HEK293 (cell line): Measurements from ENCODE around the gene NSMCE1.

Experiments used
- CTCF ChIA-PET: fragments of 350-600 bp; formaldehyde crosslinking; extraction: SDS; loops from one replicate; lab custom pipeline; 2021; ENCODE audit warnings: antibody characterized with exemption; lab: Yijun Ruan, JAX
- POLR2A ChIA-PET: fragments of 300-600 bp; formaldehyde crosslinking; extraction: SDS; loops from one replicate; lab custom pipeline; 2020; ENCODE audit warnings: antibody characterized with exemption, inconsistent platforms; lab: Yijun Ruan, JAX
- H3K27ac ChIP-seq: fragments of 200-500 bp; sonication (Bioruptor generic); 2 replicates; pipeline ENCODE4 v1.5.1; 2014; ENCODE audit warnings: low read depth, low read length, control low read depth, inconsistent platforms; ENCODE audit errors: extremely low read depth
- H3K36me3 ChIP-seq, 2 experiments: fragments of 200-500 bp in 1 of 2; sonication (Bioruptor generic) in 1 of 2; 1 replicate in 1 of 2; 2 replicates in 1 of 2; pipeline ENCODE4 v1.5.1; 2014 to 2017; ENCODE audit warnings: inconsistent platforms in 2 of 2, low read length in 2 of 2; ENCODE audit not compliant: control insufficient read depth in 2 of 2, insufficient read depth in 1 of 2
- H3K4me1 ChIP-seq: fragments of 200-500 bp; sonication (Bioruptor generic); 2 replicates; pipeline ENCODE4 v1.5.1; 2014; ENCODE audit warnings: mild to moderate bottlenecking, low read length, inconsistent platforms; ENCODE audit not compliant: control insufficient read depth, insufficient read depth
- H3K4me3 ChIP-seq: 2 replicates; pipeline ENCODE4 v1.5.1; 2011; ENCODE audit warnings: low read depth, mild to moderate bottlenecking, control low read depth, low read length, moderate library complexity
- H3K9me3 ChIP-seq: fragments of 200-500 bp; sonication (Bioruptor generic); 2 replicates; pipeline ENCODE4 v1.5.1; 2014; ENCODE audit warnings: low read depth, low read length, inconsistent platforms; ENCODE audit not compliant: control insufficient read depth, insufficient read depth
- FEZF1 ChIP-seq: fragments of 450-650 bp; formaldehyde crosslinking; IDR thresholded peaks from 2 replicates; pipeline ENCODE4 v1.5.1; 2016; ENCODE audit warnings: missing biosample characterization, missing genetic modification characterization
- GLI2 ChIP-seq: fragments of 450-650 bp; formaldehyde crosslinking; IDR thresholded peaks from 2 replicates; pipeline ENCODE4; 2017; ENCODE audit warnings: missing biosample characterization, missing genetic modification characterization, low read depth, borderline replicate concordance
- HOXA7 ChIP-seq: sonication (generic); formaldehyde crosslinking; IDR thresholded peaks from 2 replicates; pipeline ENCODE4 v1.8.1; 2022; ENCODE audit warnings: missing genetic modification reagents, borderline replicate concordance
- KLF1 ChIP-seq: fragments of 450-650 bp; formaldehyde crosslinking; IDR thresholded peaks from 2 replicates; pipeline ENCODE4 v1.5.1; 2016; ENCODE audit warnings: missing biosample characterization, missing genetic modification characterization
- KLF10 ChIP-seq: fragments of 450-650 bp; IDR thresholded peaks from 2 replicates; pipeline ENCODE4 v1.5.1; 2018; ENCODE audit warnings: missing biosample characterization, mild to moderate bottlenecking, missing genetic modification characterization
- TRIM28 ChIP-seq: IDR thresholded peaks from 2 replicates; pipeline ENCODE4 v1.6.1; 2011; ENCODE audit warnings: low read length, control low read depth, borderline replicate concordance
- ZFHX2 ChIP-seq: fragments of 450-650 bp; formaldehyde crosslinking; conservative IDR thresholded peaks from 2 replicates; pipeline ENCODE4 v1.5.1; 2016; ENCODE audit warnings: missing biosample characterization, missing genetic modification characterization
- ZIC2 ChIP-seq: fragments of 450-650 bp; formaldehyde crosslinking; IDR thresholded peaks from 2 replicates; pipeline ENCODE4 v1.5.1; 2016; ENCODE audit warnings: missing biosample characterization, missing genetic modification characterization
- ZNF19 ChIP-seq: fragments of 450-650 bp; formaldehyde crosslinking; IDR thresholded peaks from 2 replicates; pipeline ENCODE4; 2016; ENCODE audit warnings: missing biosample characterization, missing genetic modification characterization, low read depth
- ZNF2 ChIP-seq: fragments of 450-650 bp; formaldehyde crosslinking; IDR thresholded peaks from 2 replicates; pipeline ENCODE4 v1.5.1; 2016; ENCODE audit warnings: missing biosample characterization, missing genetic modification characterization
- ZNF280C ChIP-seq: fragments of 450-650 bp; formaldehyde crosslinking; IDR thresholded peaks from 2 replicates; pipeline ENCODE4 v1.5.1; 2016; ENCODE audit warnings: missing biosample characterization, missing genetic modification characterization
- ZNF350 ChIP-seq: fragments of 450-650 bp; formaldehyde crosslinking; IDR thresholded peaks from 2 replicates; pipeline ENCODE4 v1.5.0; 2017; ENCODE audit warnings: missing biosample characterization, mild to moderate bottlenecking, missing genetic modification characterization
- ZNF391 ChIP-seq: fragments of 450-650 bp; formaldehyde crosslinking; IDR thresholded peaks from 2 replicates; pipeline ENCODE4 v1.5.1; 2016; ENCODE audit warnings: low read depth, missing biosample characterization, missing genetic modification characterization, borderline replicate concordance
- ZNF48 ChIP-seq: fragments of 450-650 bp; formaldehyde crosslinking; IDR thresholded peaks from 2 replicates; pipeline ENCODE4 v1.5.1; 2016; ENCODE audit warnings: missing biosample characterization, missing genetic modification characterization
- ZNF513 ChIP-seq: fragments of 450-650 bp; IDR thresholded peaks from 2 replicates; pipeline ENCODE4 v1.5.1; 2018; ENCODE audit warnings: missing biosample characterization, missing genetic modification characterization
- ZNF529 ChIP-seq: fragments of 450-650 bp; formaldehyde crosslinking; IDR thresholded peaks from 2 replicates; pipeline ENCODE4 v1.5.1; 2017; ENCODE audit warnings: missing genetic modification characterization, missing biosample characterization; ENCODE audit not compliant: insufficient replicate concordance
- ZNF792 ChIP-seq: fragments of 450-650 bp; formaldehyde crosslinking; IDR thresholded peaks from 2 replicates; pipeline ENCODE4 v1.5.1; 2016; ENCODE audit warnings: missing biosample characterization, missing genetic modification characterization
- ZNF830 ChIP-seq: fragments of 450-650 bp; IDR thresholded peaks from 2 replicates; pipeline ENCODE4 v1.5.0; 2018; ENCODE audit warnings: missing biosample characterization, missing genetic modification characterization, low read depth, mild to moderate bottlenecking, moderate library complexity
- ZNF843 ChIP-seq: fragments of 450-650 bp; formaldehyde crosslinking; IDR thresholded peaks from 2 replicates; pipeline ENCODE4 v1.5.1; 2016; ENCODE audit warnings: missing biosample characterization, missing genetic modification characterization
- ZSCAN16 ChIP-seq: fragments of 450-650 bp; formaldehyde crosslinking; IDR thresholded peaks from 2 replicates; pipeline ENCODE4 v1.5.1; 2016; ENCODE audit warnings: missing biosample characterization, missing genetic modification characterization
- TF ChIP-seq, protein P1 (sequence below): fragments of 450-650 bp; formaldehyde crosslinking; IDR thresholded peaks from 2 replicates; pipeline ENCODE4 v1.5.1; 2017; ENCODE audit warnings: missing biosample characterization, mild to moderate bottlenecking, missing genetic modification characterization, moderate library complexity
- TF ChIP-seq, protein P2 (sequence below): fragments of 450-650 bp; formaldehyde crosslinking; IDR thresholded peaks from 2 replicates; pipeline ENCODE4 v1.5.1; 2016; ENCODE audit warnings: missing biosample characterization, missing genetic modification characterization, low read depth

The NSMCE1 gene

GRCh38 chr16:27195941-27196595 lies 72.5 kb downstream of the NSMCE1 start:
- Histone ChIP-seq H3K36me3 (no peaks in the 10 kb centered on the region), H3K27ac (no peak overlapping the region), H3K4me1 (no peaks in the 10 kb centered on the region)
- TF ChIP-seq ZNF843 (tag by site-specific recombination): no peak
- TF ChIP-seq KLF10 (tag by site-specific recombination): no peak
- TF ChIP-seq ZSCAN16 (tag by site-specific recombination): no peak
- TF ChIP-seq ZNF280C: no peak
- TF ChIP-seq, all 188 proteins: peak for 0
- CTCF ChIA-PET: no interaction called here
- POLR2A ChIA-PET: interaction anchor here (0.6 kb wide), 1 partner anchor 10 kb away, joined by 3 read pairs; no protein-coding TSS in a partner anchor
- H3K4me3 ChIP-seq: no peak overlapping the region
- H3K9me3 ChIP-seq: no peaks in the 10 kb centered on the region

DNA sequence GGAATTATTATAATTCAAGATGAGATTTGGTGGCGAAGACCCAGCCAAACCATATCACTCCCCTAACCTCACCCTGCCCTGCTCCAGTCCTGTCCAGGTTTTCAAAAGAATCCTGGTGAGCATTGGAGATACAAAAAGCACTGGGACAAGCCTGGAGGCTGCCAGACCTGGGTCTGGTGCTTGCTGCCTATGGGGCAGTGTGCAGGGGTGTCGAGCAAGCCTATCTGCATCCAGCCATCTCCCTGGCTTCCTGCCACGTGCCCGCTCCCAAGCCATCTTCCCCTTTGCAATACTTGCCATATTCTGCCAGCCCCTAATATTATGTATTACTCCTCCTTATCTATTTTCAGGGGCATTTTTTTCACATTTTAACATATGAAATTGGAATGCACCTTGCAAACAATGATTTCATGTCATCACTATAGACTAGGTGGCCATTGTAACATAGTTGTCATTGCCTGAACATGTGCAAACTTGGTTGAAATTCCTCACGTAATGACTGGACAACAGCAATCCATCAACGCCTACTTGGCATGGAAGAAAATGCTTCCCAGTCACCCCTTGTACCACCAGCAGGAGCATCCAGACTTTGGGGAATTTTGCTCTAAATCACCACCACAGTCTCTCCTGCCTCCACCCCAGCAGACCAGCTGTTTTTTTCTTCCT lies 73.4 kb downstream of the NSMCE1 start:
- Histone ChIP-seq H3K4me1 (no peaks in the 10 kb centered on the region), H3K4me3 (no peak overlapping the region), H3K36me3 (no peaks in the 10 kb centered on the region), H3K9me3 (no peaks in the 10 kb centered on the region), H3K27ac (no peak overlapping the region)
- ChIA-PET POLR2A (no interaction called here), CTCF (interaction anchor here (2.2 kb wide), 1 partner anchor 173 kb away, joined by 6 read pairs; no protein-coding TSS in a partner anchor)
- TF ChIP-seq, protein P1, sequence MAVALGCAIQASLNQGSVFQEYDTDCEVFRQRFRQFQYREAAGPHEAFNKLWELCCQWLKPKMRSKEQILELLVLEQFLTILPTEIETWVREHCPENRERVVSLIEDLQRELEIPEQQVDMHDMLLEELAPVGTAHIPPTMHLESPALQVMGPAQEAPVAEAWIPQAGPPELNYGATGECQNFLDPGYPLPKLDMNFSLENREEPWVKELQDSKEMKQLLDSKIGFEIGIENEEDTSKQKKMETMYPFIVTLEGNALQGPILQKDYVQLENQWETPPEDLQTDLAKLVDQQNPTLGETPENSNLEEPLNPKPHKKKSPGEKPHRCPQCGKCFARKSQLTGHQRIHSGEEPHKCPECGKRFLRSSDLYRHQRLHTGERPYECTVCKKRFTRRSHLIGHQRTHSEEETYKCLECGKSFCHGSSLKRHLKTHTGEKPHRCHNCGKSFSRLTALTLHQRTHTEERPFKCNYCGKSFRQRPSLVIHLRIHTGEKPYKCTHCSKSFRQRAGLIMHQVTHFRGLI (tag by site-specific recombination): no peak
- TF ChIP-seq ZNF391 (tag by site-specific recombination) (no peak), TRIM28 (no peak), ZNF19 (tag by site-specific recombination) (no peak), ZIC2 (no peak), ZNF529 (no peak), KLF1 (tag by site-specific recombination) (no peak), ZNF48 (no peak), HOXA7 (CRISPR knock-in tag) (no peak), ZNF2 (tag by site-specific recombination) (no peak)

DNA sequence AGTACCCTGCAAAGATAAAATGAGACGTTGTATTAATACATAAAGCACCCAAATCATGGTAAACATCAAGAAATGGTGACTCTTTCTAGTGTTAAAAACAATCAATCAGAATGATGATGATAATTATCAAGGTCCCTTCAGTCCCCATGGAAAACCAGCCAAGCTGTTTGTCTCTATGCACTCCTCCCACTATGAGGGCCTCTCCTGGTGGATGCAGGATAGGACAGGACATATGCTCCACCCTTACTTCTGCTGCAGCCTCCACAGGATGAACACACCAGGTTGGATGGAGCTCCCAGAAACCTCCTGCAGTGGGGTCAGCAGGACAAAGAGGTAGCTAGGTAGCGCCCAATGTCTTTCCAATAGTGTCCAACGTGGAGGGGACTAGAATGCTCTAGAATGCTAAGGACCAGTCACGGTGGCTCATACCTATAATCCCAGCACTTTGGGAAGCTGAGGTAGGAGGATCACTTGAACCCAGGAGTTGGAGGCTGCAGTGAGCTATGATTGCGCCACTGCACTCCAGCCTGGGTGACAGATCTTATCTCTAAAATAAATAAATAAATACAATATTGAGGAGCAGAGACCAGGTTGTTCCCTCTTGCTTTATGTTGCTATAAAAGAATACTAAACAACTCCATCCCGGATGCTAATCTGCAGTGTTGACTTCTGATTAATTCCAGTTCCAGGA lies 75.1 kb downstream of the NSMCE1 start:
- no peaks in the 10 kb centered on the region for H3K4me1 ChIP-seq
- no peaks in the 10 kb centered on the region for H3K36me3 ChIP-seq
- ChIA-PET CTCF (interaction anchor here (0.7 to 2.2 kb wide), 6 partner anchors 9 to 704 kb away, joined by 3 to 14 read pairs (median 3); no protein-coding TSS in a partner anchor), POLR2A (interaction anchor here (1.4 kb wide), 1 partner anchor 10 kb away, joined by 9 read pairs; the partner anchor contains the start of gene KDM8)
- H3K9me3 ChIP-seq: no peaks in the 10 kb centered on the region
- H3K27ac ChIP-seq: no peak overlapping the region
- H3K4me3 ChIP-seq: no peak overlapping the region
- no peak for TF ChIP-seq FEZF1 (tag by site-specific recombination)
- TF ChIP-seq ZNF843 (tag by site-specific recombination): no peak
- no peak for TF ChIP-seq ZNF830 (tag by site-specific recombination)
- TF ChIP-seq, protein P2, sequence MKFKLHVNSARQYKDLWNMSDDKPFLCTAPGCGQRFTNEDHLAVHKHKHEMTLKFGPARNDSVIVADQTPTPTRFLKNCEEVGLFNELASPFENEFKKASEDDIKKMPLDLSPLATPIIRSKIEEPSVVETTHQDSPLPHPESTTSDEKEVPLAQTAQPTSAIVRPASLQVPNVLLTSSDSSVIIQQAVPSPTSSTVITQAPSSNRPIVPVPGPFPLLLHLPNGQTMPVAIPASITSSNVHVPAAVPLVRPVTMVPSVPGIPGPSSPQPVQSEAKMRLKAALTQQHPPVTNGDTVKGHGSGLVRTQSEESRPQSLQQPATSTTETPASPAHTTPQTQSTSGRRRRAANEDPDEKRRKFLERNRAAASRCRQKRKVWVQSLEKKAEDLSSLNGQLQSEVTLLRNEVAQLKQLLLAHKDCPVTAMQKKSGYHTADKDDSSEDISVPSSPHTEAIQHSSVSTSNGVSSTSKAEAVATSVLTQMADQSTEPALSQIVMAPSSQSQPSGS (tag by site-specific recombination): no peak
- no peak for TF ChIP-seq ZFHX2 (tag by site-specific recombination)
- no peak for TF ChIP-seq GLI2 (tag by site-specific recombination)
- no peak for TF ChIP-seq ZNF513 (tag by site-specific recombination)
- no peak for TF ChIP-seq ZNF792 (tag by site-specific recombination)
- no peak for TF ChIP-seq ZNF350 (tag by site-specific recombination)
